ENCODE data around the gene FRMD4B.

The FRMD4B gene

GRCh38 chr3:69364354-69364753 lies 21.5 kb downstream of the FRMD4B start:
- DNase-seq (ENCODE audit: low read depth in 2 of 2) = no peak

GRCh38 chr3:69360690-69361089 lies 25.2 kb downstream of the FRMD4B start:
- no peak for DNase-seq (ENCODE audit: low read depth in 2 of 2)

GRCh38 chr3:69359916-69360315 lies 26.0 kb downstream of the FRMD4B start:
- DNase-seq (ENCODE audit: low read depth in 2 of 2) = no peak

- no peak for DNase-seq (ENCODE audit: low read depth in 2 of 2)
Measured at GRCh38 chr3:69359339-69359893, 26.5 kb downstream of the FRMD4B start.

GRCh38 chr3:69357196-69357595 lies 28.7 kb downstream of the FRMD4B start:
- no peak for DNase-seq (ENCODE audit: low read depth in 2 of 2)

GRCh38 chr3:69354948-69355347 lies 30.9 kb downstream of the FRMD4B start:
- DNase-seq (ENCODE audit: low read depth in 2 of 2) = no peak

GRCh38 chr3:69353503-69353902 lies 32.4 kb downstream of the FRMD4B start:
- no peak for DNase-seq (ENCODE audit: low read depth in 2 of 2)

- no peak for DNase-seq (ENCODE audit: low read depth in 2 of 2)
Measured at GRCh38 chr3:69353088-69353478, 32.8 kb downstream of the FRMD4B start.

- DNase-seq (ENCODE audit: low read depth in 2 of 2) = no peak
Measured at GRCh38 chr3:69352305-69353087, 33.4 kb downstream of the FRMD4B start.

GRCh38 chr3:69343875-69344274 lies 42.0 kb downstream of the FRMD4B start:
- DNase-seq (ENCODE audit: low read depth in 2 of 2) = no peak

- no peak for DNase-seq (ENCODE audit: low read depth in 2 of 2)
Measured at GRCh38 chr3:69342074-69342473, 43.8 kb downstream of the FRMD4B start.

GRCh38 chr3:69339760-69340159 lies 46.1 kb downstream of the FRMD4B start:
- DNase-seq (ENCODE audit: low read depth in 2 of 2) = no peak

- no peak for DNase-seq (ENCODE audit: low read depth in 2 of 2)
Measured at GRCh38 chr3:69338911-69339310, 47.0 kb downstream of the FRMD4B start.

GRCh38 chr3:69332934-69333333 lies 53.0 kb downstream of the FRMD4B start:
- DNase-seq (ENCODE audit: low read depth in 2 of 2) = no peak

- DNase-seq (ENCODE audit: low read depth in 2 of 2) = no peak
Measured at GRCh38 chr3:69330891-69331400, 54.9 kb downstream of the FRMD4B start.

- DNase-seq (ENCODE audit: low read depth in 2 of 2) = no peak
Measured at GRCh38 chr3:69329892-69330291, 56.0 kb downstream of the FRMD4B start.

- DNase-seq (ENCODE audit: low read depth in 2 of 2) = no peak
Measured at GRCh38 chr3:69328963-69329302, 57.0 kb downstream of the FRMD4B start.

GRCh38 chr3:69328103-69328962 lies 57.6 kb downstream of the FRMD4B start:
- no peak for DNase-seq (ENCODE audit: low read depth in 2 of 2)

- DNase-seq (ENCODE audit: low read depth in 2 of 2) = peak; percentile 28 to 49
Measured at GRCh38 chr3:69326855-69327300, 59.0 kb downstream of the FRMD4B start.

- no peak for DNase-seq (ENCODE audit: low read depth in 2 of 2)
Measured at GRCh38 chr3:69325151-69325550, 60.7 kb downstream of the FRMD4B start.

- no peak for DNase-seq (ENCODE audit: low read depth in 2 of 2)
Measured at GRCh38 chr3:69324362-69325025, 61.4 kb downstream of the FRMD4B start.

GRCh38 chr3:69323941-69324340 lies 61.9 kb downstream of the FRMD4B start:
- no peak for DNase-seq (ENCODE audit: low read depth in 2 of 2)

Data from stimulated activated CD4-positive, alpha-beta T cell treated with anti-CD3 and anti-CD28 coated beads, Interleukin-15, amount 100 ng/mL, for 48 hours (primary cell).